ENCODE results near the gene PTK6. TPM values are rescaled to one million over a fixed set of nuclear protein-coding genes. Genes with fewer than 3 reads are reported as not detected.

The PTK6 gene
- total RNA-seq, 2 experiments from 2014 or later = 0.16 to 0.26 TPM

DNA sequence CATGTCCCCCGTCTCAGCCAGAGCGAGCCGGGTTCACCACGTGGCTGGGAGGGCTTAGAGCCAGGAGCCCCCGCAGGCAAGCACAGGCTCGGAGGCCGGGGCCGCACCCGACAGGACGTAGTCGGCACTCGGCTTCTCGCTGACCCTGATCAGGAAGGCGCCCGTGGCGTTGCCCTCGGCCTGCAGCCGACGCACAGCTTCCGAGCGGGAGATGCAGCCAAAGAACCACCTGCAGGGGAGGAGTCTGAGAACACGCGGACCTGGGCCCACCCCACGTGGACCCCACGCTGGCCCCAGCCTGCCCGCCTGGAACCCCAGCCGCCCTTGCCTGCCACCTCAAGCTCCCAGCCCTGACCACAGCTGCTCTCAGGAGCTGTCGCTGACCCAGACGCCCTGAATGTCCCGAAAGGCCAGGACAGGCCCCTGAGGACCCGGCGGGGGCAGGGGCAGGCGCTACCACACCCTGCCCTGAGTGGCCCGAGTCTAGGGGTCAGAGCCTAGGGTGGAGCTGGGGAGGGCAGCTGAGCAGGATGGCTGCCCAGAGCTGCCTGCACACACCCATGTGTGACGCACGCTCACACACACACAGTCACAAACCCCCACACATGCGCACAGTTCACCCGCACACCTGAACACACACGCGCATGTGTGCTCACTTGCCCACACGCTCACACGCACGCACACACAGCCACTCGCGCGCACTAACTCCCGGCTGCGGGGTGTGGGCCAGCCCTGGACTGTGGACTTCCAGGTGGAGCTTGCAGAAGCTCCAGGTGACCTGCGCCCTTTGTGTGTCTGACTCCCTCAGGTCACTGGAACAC, 2.1 kb downstream of the PTK6 start:
- Mint-ChIP-seq H3K4me3 (no peak overlapping the region), H3K4me1 (peaks cover 5% of the 10 kb centered on the region), H3K27me3 (no peaks in the 10 kb centered on the region), H3K9me3 (no peaks in the 10 kb centered on the region), H3K36me3 (no peaks in the 10 kb centered on the region), H3K27ac (no peak overlapping the region)
- DNase-seq = no peak

DNA sequence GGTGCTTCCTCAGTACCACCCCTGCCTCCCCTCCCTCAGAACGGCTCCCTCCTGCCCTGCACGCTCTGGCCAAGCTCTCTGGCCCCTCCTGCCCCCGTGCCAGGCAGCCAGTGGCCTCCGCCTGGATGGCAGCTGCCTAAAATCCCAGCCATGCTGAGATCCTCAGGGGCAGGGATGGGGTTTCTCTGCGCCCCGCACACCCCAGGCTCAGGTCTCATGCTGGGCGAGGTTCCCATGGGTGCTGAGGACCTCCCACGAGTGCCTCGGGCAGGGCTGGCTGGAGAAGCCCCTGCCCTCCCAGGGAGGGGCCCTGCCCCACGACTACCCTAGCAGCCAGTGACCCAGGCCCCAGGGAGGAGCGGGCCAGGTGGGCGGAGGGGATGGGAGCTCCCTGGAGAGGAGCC, 2.7 kb downstream of the PTK6 start:
- Mint-ChIP-seq H3K36me3 (no peaks in the 10 kb centered on the region), H3K4me1 (peaks cover 5% of the 10 kb centered on the region), H3K27me3 (no peaks in the 10 kb centered on the region), H3K9me3 (no peaks in the 10 kb centered on the region), H3K4me3 (no peak overlapping the region), H3K27ac (no peak overlapping the region)
- peak; percentile 1 for DNase-seq

GRCh38 chr20:63533871-63534393, 3.2 kb downstream of the PTK6 start:
- H3K9me3 Mint-ChIP-seq = no peaks in the 10 kb centered on the region
- H3K36me3 Mint-ChIP-seq = no peaks in the 10 kb centered on the region
- H3K4me1 Mint-ChIP-seq = peaks cover 5% of the 10 kb centered on the region
- no peaks in the 10 kb centered on the region for H3K27me3 Mint-ChIP-seq
- no peak overlapping the region for H3K27ac Mint-ChIP-seq
- H3K4me3 Mint-ChIP-seq = no peak overlapping the region
- no peak for DNase-seq

- peaks cover 10% of the 10 kb centered on the region for H3K4me1 Mint-ChIP-seq
- no peak overlapping the region for H3K4me3 Mint-ChIP-seq
- no peaks in the 10 kb centered on the region for H3K36me3 Mint-ChIP-seq
Observed at GRCh38 chr20:63533388-63533787, 3.8 kb downstream of the PTK6 start.

DNA sequence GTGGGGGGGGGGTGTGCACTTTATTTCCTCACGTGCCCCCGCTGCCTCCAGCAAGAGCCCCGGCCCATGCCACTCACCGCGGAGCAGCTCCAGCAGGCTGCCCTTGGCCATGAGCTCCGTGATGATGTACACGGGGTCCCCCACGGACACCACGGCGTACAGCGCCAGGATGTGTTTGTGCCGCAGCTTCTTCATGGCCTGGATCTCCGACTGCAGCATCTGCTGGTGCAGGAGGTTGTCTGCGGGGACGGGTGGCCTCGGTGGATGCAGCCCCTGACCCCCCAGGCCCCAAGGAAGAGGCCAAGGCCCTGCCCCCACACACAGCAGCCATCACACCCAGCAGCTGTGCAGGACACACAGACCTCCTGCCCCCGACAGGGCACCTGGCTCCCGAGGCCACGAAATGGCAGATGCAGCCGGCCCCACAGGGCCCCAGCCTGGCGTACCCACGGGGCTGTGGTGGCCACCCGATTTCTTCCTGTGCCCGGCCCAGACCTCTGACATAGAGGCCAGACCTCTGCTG, 4.7 kb downstream of the PTK6 start:
- peaks cover 8% of the 10 kb centered on the region for H3K4me1 Mint-ChIP-seq
- H3K36me3 Mint-ChIP-seq = no peaks in the 10 kb centered on the region
- no peak overlapping the region for H3K4me3 Mint-ChIP-seq
- peak; percentile 0 for DNase-seq
- no peaks in the 10 kb centered on the region for H3K27me3 Mint-ChIP-seq
- H3K27ac Mint-ChIP-seq = no peak overlapping the region
- no peaks in the 10 kb centered on the region for H3K9me3 Mint-ChIP-seq

More at GRCh38 chr20:63533388-63533787, 3.8 kb downstream of the PTK6 start:
- Mint-ChIP-seq H3K9me3 (no peaks in the 10 kb centered on the region), H3K27ac (no peak overlapping the region), H3K27me3 (no peaks in the 10 kb centered on the region)
- no peak for DNase-seq

GRCh38 chr20:63531686-63532448, 5.3 kb downstream of the PTK6 start:
- Mint-ChIP-seq H3K9me3 (no peaks in the 10 kb centered on the region), H3K4me1 (peaks cover 8% of the 10 kb centered on the region), H3K36me3 (no peaks in the 10 kb centered on the region), H3K27me3 (no peaks in the 10 kb centered on the region), H3K4me3 (no peak overlapping the region), H3K27ac (no peak overlapping the region)
- no peak for DNase-seq

DNA sequence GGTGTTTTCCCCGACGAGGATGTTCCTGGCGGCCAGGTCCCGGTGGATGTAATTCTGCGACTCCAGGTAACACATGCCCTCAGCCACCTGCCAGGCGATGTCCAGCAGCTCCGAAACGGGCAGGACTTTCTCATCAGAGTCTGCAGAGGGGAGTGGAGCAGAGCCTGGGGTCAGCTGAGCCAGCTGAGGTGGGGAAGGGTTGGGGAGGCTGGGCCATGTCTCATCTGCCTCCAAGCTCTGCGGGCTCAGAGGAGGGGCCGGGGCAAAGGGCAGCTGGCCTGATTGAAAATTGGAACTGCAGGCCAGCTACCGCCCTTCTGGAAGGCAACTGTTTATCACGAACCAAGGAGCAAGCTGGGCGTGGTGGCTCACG, 6.4 kb downstream of the PTK6 start:
- no peak for DNase-seq
- no peaks in the 10 kb centered on the region for H3K9me3 Mint-ChIP-seq
- H3K4me1 Mint-ChIP-seq = peaks cover 6% of the 10 kb centered on the region
- no peaks in the 10 kb centered on the region for H3K36me3 Mint-ChIP-seq
- no peak overlapping the region for H3K4me3 Mint-ChIP-seq
- no peak overlapping the region for H3K27ac Mint-ChIP-seq
- no peaks in the 10 kb centered on the region for H3K27me3 Mint-ChIP-seq

GRCh38 chr20:63529861-63530787, 7.1 kb downstream of the PTK6 start:
- H3K4me1 Mint-ChIP-seq = peaks cover 4% of the 10 kb centered on the region
- DNase-seq = no peak
- no peaks in the 10 kb centered on the region for H3K27me3 Mint-ChIP-seq

DNA sequence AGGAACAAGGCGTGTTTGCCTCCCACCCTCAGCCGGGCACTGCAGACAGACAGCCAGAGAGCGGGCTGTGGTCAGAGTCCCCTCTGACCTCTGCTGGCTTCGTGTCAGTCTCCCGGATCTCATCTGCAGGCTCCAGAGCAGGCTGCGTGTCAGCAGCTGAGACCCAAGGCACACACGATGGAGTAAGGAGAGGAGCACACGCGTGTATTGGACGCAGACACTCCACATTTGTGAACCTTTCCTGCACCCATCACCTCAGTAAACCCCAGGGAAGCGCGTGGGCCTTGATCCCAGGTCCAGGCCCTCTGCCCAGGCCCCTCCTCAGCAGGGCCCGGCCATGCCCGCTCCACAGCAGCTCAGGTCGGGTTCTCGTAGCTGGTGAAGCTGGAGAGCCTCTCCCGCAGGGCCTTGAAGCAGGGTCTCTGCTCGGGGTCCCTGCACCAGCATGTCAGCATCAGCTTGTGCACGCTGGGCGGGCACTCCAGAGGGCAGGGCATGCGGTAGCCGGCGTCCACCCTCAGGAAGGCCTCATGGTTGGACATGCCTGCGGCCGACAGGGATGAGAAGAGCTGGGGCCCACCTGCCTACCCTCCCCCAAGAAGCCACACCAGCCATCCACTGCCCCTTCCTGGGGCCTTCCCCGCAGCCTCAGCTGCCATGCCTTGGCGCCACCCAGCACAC, 7.9 kb downstream of the PTK6 start:
- Mint-ChIP-seq H3K4me1 (peaks cover 4% of the 10 kb centered on the region), H3K36me3 (peaks cover 2% of the 10 kb centered on the region), H3K9me3 (no peaks in the 10 kb centered on the region), H3K27ac (no peak overlapping the region), H3K4me3 (no peak overlapping the region), H3K27me3 (no peaks in the 10 kb centered on the region)
- DNase-seq = no peak

More at GRCh38 chr20:63529861-63530787, 7.1 kb downstream of the PTK6 start:
- Mint-ChIP-seq H3K36me3 (no peaks in the 10 kb centered on the region), H3K27ac (no peak overlapping the region), H3K9me3 (no peaks in the 10 kb centered on the region), H3K4me3 (no peak overlapping the region)

GRCh38 chr20:63527184-63527583, 10.0 kb downstream of the PTK6 start:
- Mint-ChIP-seq H3K4me3 (no peak overlapping the region), H3K27ac (no peak overlapping the region), H3K4me1 (peaks cover 7% of the 10 kb centered on the region), H3K36me3 (peaks cover 24% of the 10 kb centered on the region), H3K9me3 (peaks cover 6% of the 10 kb centered on the region), H3K27me3 (no peaks in the 10 kb centered on the region)
- no peak for DNase-seq

- no peak for DNase-seq
- peaks cover 8% of the 10 kb centered on the region for H3K4me1 Mint-ChIP-seq
- peaks cover 26% of the 10 kb centered on the region for H3K36me3 Mint-ChIP-seq
- peaks cover 6% of the 10 kb centered on the region for H3K9me3 Mint-ChIP-seq
- H3K27ac Mint-ChIP-seq = no peak overlapping the region
- no peaks in the 10 kb centered on the region for H3K27me3 Mint-ChIP-seq
- no peak overlapping the region for H3K4me3 Mint-ChIP-seq
Observed at GRCh38 chr20:63525971-63526370, 11.2 kb downstream of the PTK6 start.

- H3K9me3 Mint-ChIP-seq = peaks cover 6% of the 10 kb centered on the region
- peaks cover 26% of the 10 kb centered on the region for H3K36me3 Mint-ChIP-seq
- H3K4me1 Mint-ChIP-seq = peaks cover 8% of the 10 kb centered on the region
- no peak overlapping the region for H3K4me3 Mint-ChIP-seq
- no peaks in the 10 kb centered on the region for H3K27me3 Mint-ChIP-seq
- DNase-seq = no peak
- no peak overlapping the region for H3K27ac Mint-ChIP-seq
Observed at GRCh38 chr20:63525185-63525584, 12.0 kb downstream of the PTK6 start.

GRCh38 chr20:63522981-63523611, 14.1 kb downstream of the PTK6 start:
- Mint-ChIP-seq H3K27ac (no peak overlapping the region), H3K9me3 (peaks cover 6% of the 10 kb centered on the region), H3K36me3 (peaks cover 26% of the 10 kb centered on the region), H3K4me1 (peaks cover 6% of the 10 kb centered on the region), H3K4me3 (no peak overlapping the region), H3K27me3 (no peaks in the 10 kb centered on the region)
- no peak for DNase-seq

Data from activated naive CD8-positive, alpha-beta T cell treated with anti-CD3 and anti-CD28 coated beads for 36 hours (primary cell).